Stimulated activated CD8-positive, alpha-beta memory T cell treated with anti-CD3 and anti-CD28 coated beads, Interleukin-4, amount 100 ng/mL, for 1 hour (primary cell): ENCODE results near the gene OR5A2.
"Not testable (repeated sequence)": the region's sequence is repeated elsewhere in the genome, so short reads cannot be mapped to it uniquely, and the experiment has no call there.

ENCODE experiments used
- DNase-seq, 2 donors: peaks; one replicate each; pipeline ENCODE4 v3.0.0-alpha.2; 2020; ENCODE audit warnings: low read depth in 2 of 2, low spot score in 1 of 2

The OR5A2 gene

DNA sequence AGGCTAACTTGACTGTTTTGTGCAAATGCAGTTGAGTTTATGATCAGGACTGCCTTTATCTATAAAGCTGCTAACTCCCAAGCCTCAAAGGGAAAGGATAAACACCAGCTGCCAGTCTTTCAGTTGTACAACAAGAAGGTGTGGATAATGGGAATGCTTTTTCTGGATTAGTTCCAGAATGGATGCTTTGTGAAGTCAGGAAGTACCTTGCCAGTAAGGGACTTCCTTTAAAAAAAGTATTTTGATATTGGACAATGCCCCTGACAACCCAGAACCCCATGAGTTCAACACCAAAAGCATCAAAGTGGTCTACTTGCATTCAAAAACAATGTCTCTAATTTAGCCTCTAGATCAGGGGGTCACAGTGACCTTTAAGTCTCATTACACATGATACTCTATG is 32.0 kb downstream of the OR5A2 start:
- no peak for DNase-seq

DNA sequence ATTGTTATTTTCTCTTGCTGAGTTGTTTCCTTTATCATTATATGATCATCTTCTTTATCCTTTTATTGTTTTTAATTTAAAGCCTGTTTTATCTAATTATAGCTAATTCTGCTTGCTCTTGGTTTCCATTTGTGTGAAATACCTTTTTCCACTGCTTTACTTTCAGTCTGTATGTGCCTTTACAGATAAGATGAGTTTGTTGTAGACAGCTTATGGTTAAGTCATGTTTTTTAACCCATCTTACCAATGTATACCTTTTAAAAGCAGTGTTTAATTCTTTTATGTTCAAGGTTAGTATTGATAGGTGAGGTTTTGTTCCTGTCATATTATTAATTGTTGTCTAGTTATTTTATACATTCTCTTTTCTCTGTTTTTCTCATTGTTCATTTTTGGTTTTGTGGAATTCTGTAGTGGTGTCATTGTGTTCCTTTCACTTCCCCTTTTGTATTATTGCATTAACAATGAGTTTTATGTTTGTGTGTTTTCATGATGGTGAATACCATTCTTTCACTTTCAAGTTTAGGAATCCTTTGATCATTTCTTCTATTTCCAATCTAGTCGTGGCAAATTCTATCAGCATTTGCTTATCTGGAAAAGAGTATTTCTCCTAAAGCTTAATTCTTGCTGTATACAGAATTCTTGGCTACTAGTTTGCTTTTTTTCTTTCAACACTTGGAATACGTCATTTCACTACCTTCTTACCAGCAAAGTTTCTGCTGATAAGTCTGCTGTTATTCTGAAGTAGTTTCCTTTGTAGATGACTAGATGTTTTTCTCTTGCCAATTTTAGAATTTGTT is 45.8 kb downstream of the OR5A2 start:
- no peak for DNase-seq

DNA sequence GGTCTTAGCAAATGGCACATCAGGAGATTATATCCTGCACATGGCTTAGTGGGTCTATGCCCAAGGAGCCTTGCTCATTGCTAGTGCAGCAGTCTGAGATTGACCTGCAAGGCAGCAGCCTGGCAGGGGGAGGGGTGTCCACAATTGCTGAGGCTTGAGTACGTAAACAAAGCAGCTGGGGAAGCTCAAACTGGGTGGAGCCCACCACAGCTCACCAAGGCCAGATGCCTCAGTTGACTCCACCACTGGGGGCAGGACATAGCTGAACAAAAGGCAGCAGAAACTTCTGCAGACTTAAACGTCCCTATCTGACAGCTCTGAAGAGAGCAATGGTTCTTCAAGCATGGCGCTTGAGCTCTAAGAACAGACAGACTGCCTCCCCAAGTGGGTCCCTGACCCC is 53.9 kb downstream of the OR5A2 start:
- not testable (repeated sequence) for DNase-seq

DNA sequence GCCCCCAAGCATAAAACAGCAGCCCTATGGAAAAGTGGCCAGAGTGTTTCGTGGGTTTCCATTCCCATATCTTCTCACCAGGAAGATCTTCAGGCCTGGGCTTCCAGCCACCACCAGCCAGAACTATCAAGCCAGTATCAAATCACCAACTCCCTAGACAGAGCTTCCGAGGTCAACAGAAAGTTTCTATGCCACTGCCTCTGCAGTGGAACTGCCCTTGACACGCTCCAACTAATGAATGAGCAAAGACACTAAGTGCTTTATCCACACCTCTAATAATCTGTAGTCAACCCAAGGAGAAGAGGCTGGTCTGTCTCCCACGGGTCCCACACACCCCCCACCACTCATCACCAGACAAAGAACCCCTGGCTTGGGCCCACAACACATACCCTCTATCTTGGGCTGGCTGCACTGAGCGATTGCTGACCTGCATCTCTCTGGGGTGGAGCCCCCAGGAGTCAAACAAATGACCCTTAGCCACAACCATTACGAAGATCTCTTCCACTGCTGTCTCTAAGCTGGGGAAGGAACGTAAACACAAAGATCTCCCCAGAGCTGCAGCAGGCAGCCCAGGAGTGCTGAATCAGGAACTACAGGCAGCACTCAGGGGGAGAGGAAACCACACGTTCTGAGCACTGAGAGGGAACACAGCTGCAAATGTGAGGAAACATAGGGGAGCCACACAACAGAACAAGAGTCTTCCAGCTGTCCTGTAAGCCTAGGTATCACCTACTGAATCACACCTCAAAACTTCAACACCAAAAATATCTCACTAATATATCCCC is 57.8 kb downstream of the OR5A2 start:
- no peak for DNase-seq
